ENCODE measurements around the gene BUB1B. TPM values are rescaled to one million over a fixed set of nuclear protein-coding genes. Genes with fewer than 3 reads are reported as not detected.

The BUB1B gene
- total RNA-seq, 1 donor from 2014 or later, result not detected

DNA sequence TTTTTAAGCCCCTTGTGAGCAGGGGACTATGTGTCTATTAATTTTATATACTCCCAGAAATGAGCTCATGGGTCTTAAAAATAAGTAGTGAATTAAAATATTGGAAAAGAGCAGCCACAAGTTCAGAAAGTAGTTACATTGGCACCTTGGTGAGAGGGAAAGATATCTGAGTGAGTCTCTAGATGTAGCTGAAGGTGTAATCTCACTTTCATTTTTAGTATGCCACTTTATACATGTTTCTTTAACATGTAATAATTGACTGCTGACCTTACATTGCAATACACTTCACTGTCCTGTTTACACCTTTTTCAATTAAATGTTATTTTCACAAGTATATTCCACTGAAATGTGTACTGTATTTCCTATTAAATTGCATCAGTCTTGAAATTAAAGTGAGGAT is 65.9 kb downstream of the BUB1B start:
- DNase-seq (ENCODE audit: low spot score in 2 of 2), result no peak
- intact Hi-C loops (cut with DNase I), result no loop called here
- H3K36me3 ChIP-seq, result no peaks in the 10 kb centered on the region
- no peaks in the 10 kb centered on the region for H3K9me3 ChIP-seq
- TF ChIP-seq, protein P1, sequence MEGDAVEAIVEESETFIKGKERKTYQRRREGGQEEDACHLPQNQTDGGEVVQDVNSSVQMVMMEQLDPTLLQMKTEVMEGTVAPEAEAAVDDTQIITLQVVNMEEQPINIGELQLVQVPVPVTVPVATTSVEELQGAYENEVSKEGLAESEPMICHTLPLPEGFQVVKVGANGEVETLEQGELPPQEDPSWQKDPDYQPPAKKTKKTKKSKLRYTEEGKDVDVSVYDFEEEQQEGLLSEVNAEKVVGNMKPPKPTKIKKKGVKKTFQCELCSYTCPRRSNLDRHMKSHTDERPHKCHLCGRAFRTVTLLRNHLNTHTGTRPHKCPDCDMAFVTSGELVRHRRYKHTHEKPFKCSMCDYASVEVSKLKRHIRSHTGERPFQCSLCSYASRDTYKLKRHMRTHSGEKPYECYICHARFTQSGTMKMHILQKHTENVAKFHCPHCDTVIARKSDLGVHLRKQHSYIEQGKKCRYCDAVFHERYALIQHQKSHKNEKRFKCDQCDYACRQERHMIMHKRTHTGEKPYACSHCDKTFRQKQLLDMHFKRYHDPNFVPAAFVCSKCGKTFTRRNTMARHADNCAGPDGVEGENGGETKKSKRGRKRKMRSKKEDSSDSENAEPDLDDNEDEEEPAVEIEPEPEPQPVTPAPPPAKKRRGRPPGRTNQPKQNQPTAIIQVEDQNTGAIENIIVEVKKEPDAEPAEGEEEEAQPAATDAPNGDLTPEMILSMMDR (IDR thresholded peaks at IDR 0.05), result no peak
- no peaks in the 10 kb centered on the region for H3K27me3 ChIP-seq
- no peaks in the 10 kb centered on the region for H3K4me1 ChIP-seq
- no peak overlapping the region for H3K4me3 ChIP-seq
- H3K27ac ChIP-seq, result no peak overlapping the region

DNA sequence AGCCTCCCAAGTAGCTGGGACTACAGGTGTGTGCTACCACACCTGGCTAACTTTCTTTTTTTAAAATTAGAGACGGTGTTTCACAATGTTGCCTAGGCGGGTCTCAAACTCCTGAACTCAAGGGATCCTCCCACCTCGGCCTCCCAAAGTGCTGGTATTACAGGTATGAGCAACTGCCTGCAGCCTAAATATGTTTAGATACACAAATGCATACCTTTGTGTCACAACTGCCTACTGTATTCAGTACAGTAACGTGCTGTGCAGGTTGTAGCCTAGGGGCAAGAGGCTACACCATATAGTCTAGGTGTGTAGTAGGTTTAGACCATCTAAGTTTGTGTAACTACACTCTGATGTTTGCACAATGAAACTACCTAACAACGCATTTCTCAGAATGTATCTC is 68.4 kb downstream of the BUB1B start:
- intact Hi-C loops (cut with DNase I), result no loop called here
- Histone ChIP-seq H3K27ac (no peak overlapping the region), H3K9me3 (no peaks in the 10 kb centered on the region), H3K36me3 (no peaks in the 10 kb centered on the region), H3K4me3 (no peak overlapping the region), H3K4me1 (no peaks in the 10 kb centered on the region), H3K27me3 (no peaks in the 10 kb centered on the region)
- TF ChIP-seq, protein P1 (IDR thresholded peaks at IDR 0.05), result no peak
- DNase-seq (ENCODE audit: low spot score in 2 of 2), result no peak

DNA sequence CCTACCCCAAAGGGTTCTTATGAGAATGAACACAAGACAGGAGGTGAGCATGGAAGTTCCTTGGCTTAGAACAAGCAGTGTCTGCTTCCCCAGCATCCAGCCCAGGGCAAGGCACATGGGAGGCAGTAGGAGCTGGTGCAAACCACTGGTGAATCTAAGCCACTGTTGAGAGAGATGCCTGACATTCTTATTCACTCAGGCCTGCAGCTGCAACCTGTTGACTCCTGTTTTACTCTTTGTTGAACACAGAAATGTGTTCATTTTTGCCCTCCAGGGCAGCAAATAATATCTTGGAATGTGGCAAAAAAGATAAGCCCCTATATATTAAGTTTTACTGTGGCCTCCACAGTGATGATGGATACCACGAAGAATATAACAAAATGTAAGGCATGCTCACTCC is 69.1 kb downstream of the BUB1B start:
- DNase-seq (ENCODE audit: low spot score in 2 of 2), result no peak
- Histone ChIP-seq H3K9me3 (no peaks in the 10 kb centered on the region), H3K36me3 (no peaks in the 10 kb centered on the region), H3K4me3 (no peak overlapping the region), H3K4me1 (no peaks in the 10 kb centered on the region), H3K27me3 (no peaks in the 10 kb centered on the region), H3K27ac (no peak overlapping the region)
- TF ChIP-seq, protein P1 (IDR thresholded peaks at IDR 0.05), result no peak
- intact Hi-C loops (cut with DNase I), result no loop called here

DNA sequence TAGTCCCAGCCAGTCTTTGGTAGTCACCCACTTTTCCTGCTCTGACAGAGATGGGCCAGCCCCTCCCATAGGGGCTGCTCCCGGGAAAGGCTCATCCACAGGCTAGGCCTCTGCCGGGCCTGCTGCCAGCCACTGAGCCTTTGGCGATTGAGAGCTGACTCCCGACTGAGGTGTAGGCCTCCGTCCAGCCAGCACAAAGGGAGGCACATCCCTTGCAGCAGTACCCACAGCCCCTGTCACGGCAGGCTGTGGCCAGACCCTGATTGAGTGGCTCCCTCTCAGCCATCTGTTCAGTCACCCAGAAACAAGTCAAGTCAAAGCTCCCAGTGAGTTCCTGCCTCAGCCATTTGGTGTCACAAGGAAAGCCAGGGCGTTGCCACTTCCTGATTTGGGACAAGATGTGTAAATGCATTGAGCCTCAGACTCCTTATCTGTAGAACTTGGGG is 71.8 kb downstream of the BUB1B start:
- H3K4me3 ChIP-seq, result no peak overlapping the region
- intact Hi-C loops (cut with DNase I), result no loop called here
- H3K9me3 ChIP-seq, result no peaks in the 10 kb centered on the region
- H3K4me1 ChIP-seq, result no peaks in the 10 kb centered on the region
- no peaks in the 10 kb centered on the region for H3K36me3 ChIP-seq
- H3K27me3 ChIP-seq, result no peaks in the 10 kb centered on the region
- no peak overlapping the region for H3K27ac ChIP-seq
- no peak for DNase-seq (ENCODE audit: low spot score in 2 of 2)
- TF ChIP-seq, protein P1 (IDR thresholded peaks at IDR 0.05), result no peak

DNA sequence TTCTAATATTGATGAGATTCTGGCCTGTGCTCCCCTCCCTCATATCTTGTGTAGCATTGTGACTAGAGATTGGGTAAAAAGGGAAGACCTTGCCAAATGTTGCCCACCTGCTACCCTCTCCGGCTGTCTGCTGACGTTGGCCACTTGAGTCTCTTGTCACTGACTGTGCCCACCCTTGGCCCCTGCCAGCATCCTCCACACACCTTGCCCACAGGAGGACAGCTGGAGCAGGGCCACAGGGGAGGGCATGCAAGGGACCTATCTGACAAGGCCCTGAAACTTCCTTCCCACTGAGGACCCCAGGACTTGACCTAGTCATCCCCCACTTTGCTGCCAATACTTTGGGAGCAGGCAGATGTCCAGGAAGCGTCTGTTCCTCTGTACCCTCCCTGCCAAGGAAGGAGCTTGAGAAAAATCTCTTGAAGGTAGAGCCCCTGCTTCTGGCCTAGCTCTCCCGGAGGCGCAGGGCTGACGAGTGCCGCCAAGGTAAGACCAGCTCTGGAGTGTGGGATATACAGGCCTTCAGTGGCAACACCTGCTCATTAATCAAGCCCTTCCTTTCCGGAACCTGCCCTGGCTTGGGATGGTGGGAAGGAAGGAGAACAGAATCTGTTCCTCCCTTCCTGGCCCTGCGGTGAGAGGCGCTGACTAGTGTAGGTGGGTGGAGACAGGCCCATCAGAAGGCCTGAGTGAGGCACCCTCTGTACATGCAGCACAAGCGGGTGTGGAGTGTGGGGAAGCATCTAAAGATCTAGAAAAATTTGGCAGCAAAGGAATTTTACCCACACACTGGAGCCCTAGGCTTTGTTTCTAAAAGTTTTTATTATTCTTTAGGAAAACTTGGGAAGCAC is 73.1 kb downstream of the BUB1B start:
- Histone ChIP-seq H3K4me1 (no peaks in the 10 kb centered on the region), H3K4me3 (no peak overlapping the region), H3K27ac (no peak overlapping the region), H3K9me3 (no peaks in the 10 kb centered on the region), H3K36me3 (no peaks in the 10 kb centered on the region), H3K27me3 (no peaks in the 10 kb centered on the region)
- intact Hi-C loops (cut with DNase I), result no loop called here
- TF ChIP-seq, protein P1 (IDR thresholded peaks at IDR 0.05), result no peak
- no peak for DNase-seq (ENCODE audit: low spot score in 2 of 2)

All from ascending aorta (tissue), 2 donors.